GM12872 (cell line): Measurements from ENCODE around the gene SLC7A9.

Experiments used
- TF ChIP-seq, protein P1 (sequence below): IDR thresholded peaks from 3 replicates; pipeline ENCODE4 v1.5.1; 2011; ENCODE audit warnings: low read depth, mild to moderate bottlenecking, low read length, moderate library complexity; ENCODE audit not compliant: insufficient read depth

SLC7A9 gene

GRCh38 chr19:32910094-32910493, 40.5 kb upstream of the SLC7A9 start:
- TF ChIP-seq, protein P1, sequence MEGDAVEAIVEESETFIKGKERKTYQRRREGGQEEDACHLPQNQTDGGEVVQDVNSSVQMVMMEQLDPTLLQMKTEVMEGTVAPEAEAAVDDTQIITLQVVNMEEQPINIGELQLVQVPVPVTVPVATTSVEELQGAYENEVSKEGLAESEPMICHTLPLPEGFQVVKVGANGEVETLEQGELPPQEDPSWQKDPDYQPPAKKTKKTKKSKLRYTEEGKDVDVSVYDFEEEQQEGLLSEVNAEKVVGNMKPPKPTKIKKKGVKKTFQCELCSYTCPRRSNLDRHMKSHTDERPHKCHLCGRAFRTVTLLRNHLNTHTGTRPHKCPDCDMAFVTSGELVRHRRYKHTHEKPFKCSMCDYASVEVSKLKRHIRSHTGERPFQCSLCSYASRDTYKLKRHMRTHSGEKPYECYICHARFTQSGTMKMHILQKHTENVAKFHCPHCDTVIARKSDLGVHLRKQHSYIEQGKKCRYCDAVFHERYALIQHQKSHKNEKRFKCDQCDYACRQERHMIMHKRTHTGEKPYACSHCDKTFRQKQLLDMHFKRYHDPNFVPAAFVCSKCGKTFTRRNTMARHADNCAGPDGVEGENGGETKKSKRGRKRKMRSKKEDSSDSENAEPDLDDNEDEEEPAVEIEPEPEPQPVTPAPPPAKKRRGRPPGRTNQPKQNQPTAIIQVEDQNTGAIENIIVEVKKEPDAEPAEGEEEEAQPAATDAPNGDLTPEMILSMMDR, result no peak

DNA sequence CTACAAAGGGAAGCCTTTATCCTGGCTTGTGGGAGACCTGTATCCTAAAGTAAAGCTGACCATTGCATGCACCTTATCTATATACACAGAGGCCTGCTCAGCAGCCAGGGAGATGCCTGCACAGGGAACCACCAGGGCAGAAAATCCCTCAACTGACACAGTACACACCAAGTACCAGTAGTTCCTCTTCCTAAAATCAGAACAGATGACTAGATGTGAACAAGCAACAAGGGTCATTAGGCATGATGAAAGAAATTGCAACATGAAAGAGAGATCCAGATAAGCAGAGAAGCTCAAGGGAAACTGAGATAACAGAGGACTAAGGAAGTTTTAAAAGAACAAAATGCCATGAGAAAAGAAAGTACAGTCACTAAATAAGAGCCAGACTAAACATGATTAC, 39.7 kb upstream of the SLC7A9 start:
- TF ChIP-seq, protein P1, result no peak

DNA sequence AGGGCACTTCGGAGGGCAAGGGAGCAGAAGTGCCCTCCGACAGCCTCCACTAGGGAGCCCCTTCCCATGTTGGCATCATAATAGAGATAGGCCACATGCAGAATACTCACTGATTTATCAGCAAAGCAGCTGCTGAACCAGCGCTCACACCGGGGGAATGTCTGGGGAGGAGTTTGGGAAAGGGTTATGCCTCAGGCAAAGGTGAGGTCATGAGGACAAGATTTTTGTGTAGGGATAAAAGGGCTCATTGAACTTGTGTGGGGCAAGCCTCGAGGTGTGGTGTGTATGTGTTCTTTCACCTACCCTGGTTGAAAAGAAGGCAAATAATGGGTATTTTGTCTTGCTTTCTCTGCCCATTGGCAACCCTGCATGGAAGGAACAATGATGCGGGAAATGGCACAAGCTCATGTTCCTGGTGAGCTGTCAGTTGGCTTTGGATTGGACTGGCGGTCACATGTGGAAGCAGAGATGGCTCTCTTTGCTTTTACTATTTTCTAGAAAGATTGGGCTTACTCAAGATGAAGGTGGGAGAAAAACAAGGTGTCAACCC, 39.1 kb upstream of the SLC7A9 start:
- TF ChIP-seq, protein P1, result no peak

GRCh38 chr19:32902448-32902847, 32.9 kb upstream of the SLC7A9 start:
- TF ChIP-seq, protein P1, result no peak

DNA sequence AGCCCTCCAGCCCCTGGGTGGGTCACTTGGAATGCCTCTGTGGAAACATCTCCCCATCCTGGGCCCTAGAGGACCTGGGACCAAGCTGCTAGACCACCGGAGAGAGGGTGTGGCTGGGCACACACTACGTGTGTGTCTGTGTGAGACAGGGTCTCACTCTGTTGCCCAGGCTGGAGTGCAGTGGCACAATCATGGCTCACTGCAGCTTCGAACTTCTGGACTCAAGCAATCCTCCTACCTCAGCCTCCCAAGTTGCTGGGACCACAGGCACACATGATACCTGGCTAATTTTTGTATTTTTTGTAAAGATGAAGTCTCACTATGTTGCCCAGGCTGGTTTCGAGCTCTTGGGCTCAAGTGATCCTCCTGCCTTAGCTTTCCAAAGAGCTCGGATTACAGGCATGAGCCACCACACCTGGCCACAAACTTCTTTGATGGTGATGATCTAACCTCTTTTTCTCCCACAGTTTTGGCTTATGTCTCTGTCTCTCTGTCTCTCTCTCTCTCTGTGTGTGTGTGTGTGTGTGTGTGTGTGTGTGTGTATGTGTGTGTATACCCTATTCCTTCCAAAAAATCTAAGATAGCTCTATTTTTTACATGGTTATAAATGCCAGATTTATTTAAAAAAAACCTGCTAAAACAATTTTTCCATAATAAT, 32.1 kb upstream of the SLC7A9 start:
- TF ChIP-seq, protein P1, result no peak

GRCh38 chr19:32896516-32897214, 27.1 kb upstream of the SLC7A9 start:
- TF ChIP-seq, protein P1, result no peak

GRCh38 chr19:32895384-32895783, 25.8 kb upstream of the SLC7A9 start:
- TF ChIP-seq, protein P1, result no peak
